Measurements from ENCODE around the gene MROH7. TPM values are rescaled to one million over a fixed set of nuclear protein-coding genes. Genes with fewer than 3 reads are reported as not detected.

MROH7 gene
- total and polyA plus RNA-seq, 9 of the 15 experiments (the other 6 are each of a cell fraction or from before 2014, with no cell fraction given), result not detected

GRCh38 chr1:54671985-54672608, 30.5 kb downstream of the MROH7 start (continued):
- TF ChIP-seq, protein P1, sequence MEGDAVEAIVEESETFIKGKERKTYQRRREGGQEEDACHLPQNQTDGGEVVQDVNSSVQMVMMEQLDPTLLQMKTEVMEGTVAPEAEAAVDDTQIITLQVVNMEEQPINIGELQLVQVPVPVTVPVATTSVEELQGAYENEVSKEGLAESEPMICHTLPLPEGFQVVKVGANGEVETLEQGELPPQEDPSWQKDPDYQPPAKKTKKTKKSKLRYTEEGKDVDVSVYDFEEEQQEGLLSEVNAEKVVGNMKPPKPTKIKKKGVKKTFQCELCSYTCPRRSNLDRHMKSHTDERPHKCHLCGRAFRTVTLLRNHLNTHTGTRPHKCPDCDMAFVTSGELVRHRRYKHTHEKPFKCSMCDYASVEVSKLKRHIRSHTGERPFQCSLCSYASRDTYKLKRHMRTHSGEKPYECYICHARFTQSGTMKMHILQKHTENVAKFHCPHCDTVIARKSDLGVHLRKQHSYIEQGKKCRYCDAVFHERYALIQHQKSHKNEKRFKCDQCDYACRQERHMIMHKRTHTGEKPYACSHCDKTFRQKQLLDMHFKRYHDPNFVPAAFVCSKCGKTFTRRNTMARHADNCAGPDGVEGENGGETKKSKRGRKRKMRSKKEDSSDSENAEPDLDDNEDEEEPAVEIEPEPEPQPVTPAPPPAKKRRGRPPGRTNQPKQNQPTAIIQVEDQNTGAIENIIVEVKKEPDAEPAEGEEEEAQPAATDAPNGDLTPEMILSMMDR (IDR thresholded peaks at IDR 0.05 in 2 of 3, conservative IDR thresholded peaks at IDR 0.05 in 1 of 3; ENCODE audit: insufficient read depth in 2 of 3, low read depth in 1 of 3, low read length in 3 of 3), result peak; percentile 92 to 97 (median 95)
- TF ChIP-seq NUFIP1 (IDR thresholded peaks at IDR 0.05; ENCODE audit: partially characterized antibody) (no peak), SREBF1 (IDR thresholded peaks at IDR 0.05; ENCODE audit: borderline replicate concordance, low read depth, low read length) (no peak), ZNF384 (IDR thresholded peaks at IDR 0.05; ENCODE audit: low read depth, low read length) (no peak), ARID1B (IDR thresholded peaks at IDR 0.05) (no peak), TSC22D4 (tag; IDR thresholded peaks at IDR 0.05) (no peak), U2AF1 (optimal IDR thresholded peaks at IDR 0.05; ENCODE audit: low read depth, low read length) (no peak), ATF6 (CRISPR knock-in tag; IDR thresholded peaks at IDR 0.05) (no peak), ETV1 (tag; conservative IDR thresholded peaks at IDR 0.05; ENCODE audit: low read depth) (peak; percentile 49; the same call in 1 of the 2 replicates), ZNF197 (CRISPR knock-in tag; IDR thresholded peaks at IDR 0.05; ENCODE audit: low read depth) (no peak), ARID2 (IDR thresholded peaks at IDR 0.05) (peak; percentile 81), SREBF2 (CRISPR knock-in tag; IDR thresholded peaks at IDR 0.05) (no peak), RFX1 (IDR thresholded peaks at IDR 0.05) (no peak), TCFL5 (CRISPR knock-in tag; conservative IDR thresholded peaks at IDR 0.05) (no peak), SIN3A (IDR thresholded peaks at IDR 0.05; ENCODE audit: borderline replicate concordance in 2 of 2, control insufficient read depth in 1 of 2, low read depth in 2 of 2, low read length in 2 of 2) (no peak), NR3C1 (CRISPR knock-in tag; IDR thresholded peaks at IDR 0.05) (no peak)
- TF ChIP-seq, protein P2, sequence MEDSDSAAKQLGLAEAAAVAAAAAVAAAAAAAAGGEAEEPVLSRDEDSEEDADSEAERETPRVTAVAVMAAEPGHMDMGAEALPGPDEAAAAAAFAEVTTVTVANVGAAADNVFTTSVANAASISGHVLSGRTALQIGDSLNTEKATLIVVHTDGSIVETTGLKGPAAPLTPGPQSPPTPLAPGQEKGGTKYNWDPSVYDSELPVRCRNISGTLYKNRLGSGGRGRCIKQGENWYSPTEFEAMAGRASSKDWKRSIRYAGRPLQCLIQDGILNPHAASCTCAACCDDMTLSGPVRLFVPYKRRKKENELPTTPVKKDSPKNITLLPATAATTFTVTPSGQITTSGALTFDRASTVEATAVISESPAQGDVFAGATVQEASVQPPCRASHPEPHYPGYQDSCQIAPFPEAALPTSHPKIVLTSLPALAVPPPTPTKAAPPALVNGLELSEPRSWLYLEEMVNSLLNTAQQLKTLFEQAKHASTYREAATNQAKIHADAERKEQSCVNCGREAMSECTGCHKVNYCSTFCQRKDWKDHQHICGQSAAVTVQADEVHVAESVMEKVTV (CRISPR knock-in tag; IDR thresholded peaks at IDR 0.05), result peak; percentile 89
- TF ChIP-seq, protein P3, sequence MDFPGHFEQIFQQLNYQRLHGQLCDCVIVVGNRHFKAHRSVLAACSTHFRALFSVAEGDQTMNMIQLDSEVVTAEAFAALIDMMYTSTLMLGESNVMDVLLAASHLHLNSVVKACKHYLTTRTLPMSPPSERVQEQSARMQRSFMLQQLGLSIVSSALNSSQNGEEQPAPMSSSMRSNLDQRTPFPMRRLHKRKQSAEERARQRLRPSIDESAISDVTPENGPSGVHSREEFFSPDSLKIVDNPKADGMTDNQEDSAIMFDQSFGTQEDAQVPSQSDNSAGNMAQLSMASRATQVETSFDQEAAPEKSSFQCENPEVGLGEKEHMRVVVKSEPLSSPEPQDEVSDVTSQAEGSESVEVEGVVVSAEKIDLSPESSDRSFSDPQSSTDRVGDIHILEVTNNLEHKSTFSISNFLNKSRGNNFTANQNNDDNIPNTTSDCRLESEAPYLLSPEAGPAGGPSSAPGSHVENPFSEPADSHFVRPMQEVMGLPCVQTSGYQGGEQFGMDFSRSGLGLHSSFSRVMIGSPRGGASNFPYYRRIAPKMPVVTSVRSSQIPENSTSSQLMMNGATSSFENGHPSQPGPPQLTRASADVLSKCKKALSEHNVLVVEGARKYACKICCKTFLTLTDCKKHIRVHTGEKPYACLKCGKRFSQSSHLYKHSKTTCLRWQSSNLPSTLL (IDR thresholded peaks at IDR 0.05), result no peak
- TF ChIP-seq, protein P4, sequence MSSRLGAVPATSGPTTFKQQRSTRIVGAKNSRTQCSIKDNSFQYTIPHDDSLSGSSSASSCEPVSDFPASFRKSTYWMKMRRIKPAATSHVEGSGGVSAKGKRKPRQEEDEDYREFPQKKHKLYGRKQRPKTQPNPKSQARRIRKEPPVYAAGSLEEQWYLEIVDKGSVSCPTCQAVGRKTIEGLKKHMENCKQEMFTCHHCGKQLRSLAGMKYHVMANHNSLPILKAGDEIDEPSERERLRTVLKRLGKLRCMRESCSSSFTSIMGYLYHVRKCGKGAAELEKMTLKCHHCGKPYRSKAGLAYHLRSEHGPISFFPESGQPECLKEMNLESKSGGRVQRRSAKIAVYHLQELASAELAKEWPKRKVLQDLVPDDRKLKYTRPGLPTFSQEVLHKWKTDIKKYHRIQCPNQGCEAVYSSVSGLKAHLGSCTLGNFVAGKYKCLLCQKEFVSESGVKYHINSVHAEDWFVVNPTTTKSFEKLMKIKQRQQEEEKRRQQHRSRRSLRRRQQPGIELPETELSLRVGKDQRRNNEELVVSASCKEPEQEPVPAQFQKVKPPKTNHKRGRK (tag; IDR thresholded peaks at IDR 0.05), result no peak
